HepG2 (cell line): ENCODE results near the gene ZBED1.

Source experiments
- HMGXB4 ChIP-seq, 2 experiments: sonication (generic) in 1 of 2; formaldehyde crosslinking in 1 of 2; IDR thresholded peaks; 2 replicates each; pipeline versions ENCODE4 v1.4.0 to v1.6.1; 2018 to 2020; ENCODE audit warnings: missing genetic modification reagents in 2 of 2, borderline replicate concordance in 1 of 2, low read depth in 1 of 2, mild to moderate bottlenecking in 1 of 2, missing biosample characterization in 1 of 2
- ZFP41 ChIP-seq: sonication (generic); formaldehyde crosslinking; IDR thresholded peaks from 2 replicates; pipeline ENCODE4 v1.4.0; 2020; ENCODE audit warnings: mild to moderate bottlenecking, missing genetic modification reagents, borderline replicate concordance

- no peak for TF ChIP-seq ZFP41 (CRISPR knock-in tag)
- TF ChIP-seq HMGXB4 (CRISPR knock-in tag; IDR thresholded peaks at IDR 0.05; ENCODE audit: borderline replicate concordance in 1 of 2, low read depth in 1 of 2), result no peak
Observed at GRCh38 chrX:2461711-2462016, 39.1 kb downstream of the ZBED1 start.
